SK-N-SH treated with all-trans-retinoic acid at 6 μM for 48 hours (cell line): ENCODE data around the gene STMN3.

ENCODE experiments used
- ATAC-seq: fragments of 200-7000 bp; cut with Tn5 transposase; 3 replicates; pipeline ENCODE4 v1.9.1; 2020; ENCODE audit warnings: mild to moderate bottlenecking, moderate library complexity
- ARNTL ChIP-seq: fragments of 450-650 bp; formaldehyde crosslinking; IDR thresholded peaks from 2 replicates; pipeline ENCODE4 v1.5.0; 2020; ENCODE audit warnings: low read depth, mild to moderate bottlenecking, moderate library complexity, borderline replicate concordance
- BACH2 ChIP-seq: fragments of 250-450 bp; sonication (Bioruptor Pico); IDR thresholded peaks from 2 replicates; pipeline ENCODE4 v1.9.0; 2021; ENCODE audit warnings: mild to moderate bottlenecking, borderline replicate concordance
- CREB5 ChIP-seq: fragments of 250-450 bp; sonication (Bioruptor Pico); IDR thresholded peaks from 2 replicates; pipeline ENCODE4 v1.5.1; 2020; ENCODE audit warnings: low read depth, mild to moderate bottlenecking, moderate library complexity
- CSDC2 ChIP-seq: fragments of 250-450 bp; sonication (Bioruptor Pico); IDR thresholded peaks from 2 replicates; pipeline ENCODE4 v1.5.0; 2020; ENCODE audit warnings: mild to moderate bottlenecking, moderate library complexity
- CSRNP3 ChIP-seq: fragments of 250-450 bp; sonication (Bioruptor Pico); IDR thresholded peaks from 2 replicates; pipeline ENCODE4 v1.5.1; 2021; ENCODE audit warnings: mild to moderate bottlenecking, moderate library complexity
- ESRRG ChIP-seq: fragments of 250-450 bp; sonication (Bioruptor Pico); IDR thresholded peaks from 2 replicates; pipeline ENCODE4 v1.6.1; 2021; ENCODE audit warnings: mild to moderate bottlenecking
- GLIS3 ChIP-seq: fragments of 250-450 bp; sonication (Bioruptor Pico); IDR thresholded peaks from 2 replicates; pipeline ENCODE4 v1.5.0; 2020; ENCODE audit warnings: mild to moderate bottlenecking, moderate library complexity
- ISL1 ChIP-seq: fragments of 250-450 bp; sonication (Bioruptor Pico); IDR thresholded peaks from 2 replicates; pipeline ENCODE4 v2.1.2; 2022; ENCODE audit warnings: mild to moderate bottlenecking, moderate library complexity
- OSR1 ChIP-seq: fragments of 250-450 bp; sonication (Bioruptor Pico); IDR thresholded peaks from 2 replicates; pipeline ENCODE4 v1.8.0; 2022; ENCODE audit warnings: moderate library complexity, mild to moderate bottlenecking, inconsistent platforms
- POU6F1 ChIP-seq: fragments of 250-450 bp; sonication (Bioruptor Pico); IDR thresholded peaks from 2 replicates; pipeline ENCODE4 v1.8.0; 2021; ENCODE audit warnings: low read depth, mild to moderate bottlenecking, moderate library complexity, borderline replicate concordance
- PPARA ChIP-seq: fragments of 250-450 bp; sonication (Bioruptor Pico); IDR thresholded peaks from 2 replicates; pipeline ENCODE4 v1.5.0; 2020; ENCODE audit warnings: mild to moderate bottlenecking, borderline replicate concordance
- RARB ChIP-seq: fragments of 250-450 bp; sonication (Bioruptor Pico); IDR thresholded peaks from 2 replicates; pipeline ENCODE4 v1.8.0; 2021; ENCODE audit warnings: mild to moderate bottlenecking, moderate library complexity
- TCF4 ChIP-seq: fragments of 250-450 bp; sonication (Bioruptor Pico); IDR thresholded peaks from 2 replicates; pipeline ENCODE4 v1.8.0; 2021; ENCODE audit warnings: mild to moderate bottlenecking, moderate library complexity, borderline replicate concordance
- TOX ChIP-seq: fragments of 250-450 bp; sonication (Bioruptor Pico); IDR thresholded peaks from 2 replicates; pipeline ENCODE4 v1.8.0; 2021; ENCODE audit warnings: mild to moderate bottlenecking, moderate library complexity, borderline replicate concordance
- TSHZ2 ChIP-seq: fragments of 250-450 bp; sonication (Bioruptor Pico); IDR thresholded peaks from 2 replicates; pipeline ENCODE4 v1.5.0; 2020; ENCODE audit warnings: mild to moderate bottlenecking, moderate library complexity
- ZC3H10 ChIP-seq: fragments of 250-450 bp; sonication (Bioruptor Pico); IDR thresholded peaks from 2 replicates; pipeline ENCODE4 v1.5.1; 2021; ENCODE audit warnings: mild to moderate bottlenecking, moderate library complexity
- ZFP3 ChIP-seq: fragments of 250-450 bp; sonication (Bioruptor Pico); IDR thresholded peaks from 2 replicates; pipeline ENCODE4 v1.5.0; 2020; ENCODE audit warnings: mild to moderate bottlenecking, moderate library complexity
- ZFP30 ChIP-seq: fragments of 450-650 bp; formaldehyde crosslinking; IDR thresholded peaks from 2 replicates; pipeline ENCODE4 v1.5.0; 2022; ENCODE audit warnings: mild to moderate bottlenecking, moderate library complexity
- ZNF565 ChIP-seq: fragments of 450-650 bp; formaldehyde crosslinking; conservative IDR thresholded peaks from 2 replicates; pipeline ENCODE4 v1.5.0; 2020; ENCODE audit warnings: low read depth, mild to moderate bottlenecking, moderate library complexity
- ZNF70 ChIP-seq: fragments of 450-650 bp; formaldehyde crosslinking; IDR thresholded peaks from 2 replicates; pipeline ENCODE4 v1.5.0; 2020; ENCODE audit warnings: mild to moderate bottlenecking, moderate library complexity
- ZNF8 ChIP-seq: fragments of 450-650 bp; formaldehyde crosslinking; IDR thresholded peaks from 2 replicates; pipeline ENCODE4 v1.5.0; 2020; ENCODE audit warnings: mild to moderate bottlenecking, moderate library complexity

The STMN3 gene

GRCh38 chr20:63680427-63680826 lies 27.2 kb upstream of the STMN3 start (continued):
- no peak for TF ChIP-seq ISL1
- TF ChIP-seq ARNTL (CRISPR knock-in tag): no peak
- no peak for TF ChIP-seq OSR1 (CRISPR knock-in tag)
- TF ChIP-seq, all 23 proteins: peak for 0

GRCh38 chr20:63679799-63680305 lies 26.6 kb upstream of the STMN3 start:
- ATAC-seq: no peak
- TF ChIP-seq OSR1 (CRISPR knock-in tag): no peak
- TF ChIP-seq CSRNP3: no peak

GRCh38 chr20:63678667-63679465 lies 25.6 kb upstream of the STMN3 start:
- no peak for ATAC-seq

GRCh38 chr20:63678071-63678470 lies 24.8 kb upstream of the STMN3 start:
- ATAC-seq: no peak
- TF ChIP-seq PPARA: no peak
- no peak for TF ChIP-seq ZNF565
- no peak for TF ChIP-seq CREB5 (CRISPR knock-in tag)
- TF ChIP-seq RARB (CRISPR knock-in tag): no peak
- no peak for TF ChIP-seq ARNTL (CRISPR knock-in tag)
- TF ChIP-seq POU6F1 (CRISPR knock-in tag): no peak
- TF ChIP-seq ZNF8: no peak
- TF ChIP-seq ZC3H10: no peak
- TF ChIP-seq TOX (CRISPR knock-in tag): no peak

More at GRCh38 chr20:63678667-63679465, 25.6 kb upstream of the STMN3 start:
- no peak for TF ChIP-seq ZFP3 (CRISPR knock-in tag)
- no peak for TF ChIP-seq ZFP30 (CRISPR knock-in tag)
- no peak for TF ChIP-seq CSDC2 (CRISPR knock-in tag)
- no peak for TF ChIP-seq POU6F1 (CRISPR knock-in tag)
- TF ChIP-seq BACH2 (CRISPR knock-in tag): no peak
- no peak for TF ChIP-seq TCF4
- TF ChIP-seq ISL1: no peak
- no peak for TF ChIP-seq ARNTL (CRISPR knock-in tag)
- no peak for TF ChIP-seq TSHZ2 (CRISPR knock-in tag)
- no peak for TF ChIP-seq ESRRG (CRISPR knock-in tag)
- TF ChIP-seq ZNF565: no peak
- TF ChIP-seq CSRNP3: no peak
- TF ChIP-seq ZNF70 (CRISPR knock-in tag): no peak
- TF ChIP-seq ZC3H10: no peak
- no peak for TF ChIP-seq GLIS3
